ENCODE results near the gene ZNF778.

Gene ZNF778

DNA sequence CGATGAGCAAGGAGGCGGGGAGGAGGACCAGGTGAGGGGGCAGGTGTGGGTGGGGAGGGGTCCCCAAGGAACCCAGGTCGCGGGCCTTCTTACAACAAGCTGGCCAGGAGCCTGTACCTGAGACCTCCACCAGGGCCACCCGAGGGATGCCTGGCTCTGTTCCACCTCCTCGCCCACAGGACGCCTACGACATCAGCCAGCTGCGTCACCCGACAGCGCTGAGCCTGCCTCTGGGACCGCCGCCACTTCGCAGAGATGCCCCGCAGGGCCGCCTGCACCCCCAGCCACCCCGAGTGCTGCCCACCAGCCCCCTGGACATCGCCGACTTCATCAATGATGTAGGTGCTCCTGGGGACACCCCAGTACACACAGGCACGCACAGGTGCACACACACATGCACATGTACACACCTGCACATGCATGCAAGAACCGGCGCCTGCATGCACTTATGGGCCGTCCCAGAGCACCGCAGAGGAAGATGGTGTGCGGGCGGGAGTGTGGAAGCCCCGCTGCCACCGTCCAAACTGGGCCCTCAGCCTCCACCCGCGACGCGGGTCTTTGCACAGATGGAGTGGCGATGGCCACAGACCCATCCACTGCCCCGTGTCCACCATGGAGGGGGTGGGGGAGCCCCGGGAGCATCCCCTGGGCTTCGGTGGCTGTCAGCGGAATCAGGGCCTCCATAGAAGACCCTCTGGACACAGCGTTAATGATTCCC, 23.8 kb upstream of the ZNF778 start:
- DNase-seq (ENCODE audit: low read depth in 2 of 2): no peak

GRCh38 chr16:89194340-89195311, 22.9 kb upstream of the ZNF778 start:
- DNase-seq (ENCODE audit: low read depth in 2 of 2): no peak

DNA sequence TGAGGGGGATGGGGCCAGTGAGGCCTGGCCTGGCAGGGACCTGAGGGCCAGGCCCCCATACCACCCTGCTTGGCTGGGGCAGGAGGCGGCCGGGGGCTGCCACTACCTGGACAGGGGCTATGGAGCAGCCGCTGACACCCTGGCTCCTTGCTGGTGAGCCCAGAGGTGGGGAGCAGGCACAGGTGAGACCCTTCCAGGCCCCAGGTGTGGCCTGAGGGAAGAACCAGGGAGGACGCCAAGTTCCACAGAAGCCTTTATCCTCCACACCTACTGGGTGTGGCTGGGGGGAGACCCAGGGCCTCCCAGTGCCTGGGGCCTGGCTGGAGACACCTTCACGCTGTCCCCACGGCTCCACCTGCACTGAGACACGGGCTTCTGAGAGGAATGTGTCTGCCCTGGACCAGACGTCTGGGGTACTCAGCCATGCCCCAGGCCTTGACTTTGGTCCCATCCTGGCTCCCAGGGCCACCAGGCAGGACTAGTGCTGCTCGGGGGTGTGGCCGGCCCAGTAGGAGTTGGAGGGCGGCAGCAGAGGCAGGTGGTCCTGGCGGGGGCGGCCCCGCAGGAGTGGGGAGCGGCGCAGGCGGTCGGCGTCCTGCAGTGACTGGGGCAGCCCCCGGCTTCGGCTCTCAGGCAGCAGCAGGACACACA, 21.9 kb upstream of the ZNF778 start:
- no peak for DNase-seq (ENCODE audit: low read depth in 2 of 2)

DNA sequence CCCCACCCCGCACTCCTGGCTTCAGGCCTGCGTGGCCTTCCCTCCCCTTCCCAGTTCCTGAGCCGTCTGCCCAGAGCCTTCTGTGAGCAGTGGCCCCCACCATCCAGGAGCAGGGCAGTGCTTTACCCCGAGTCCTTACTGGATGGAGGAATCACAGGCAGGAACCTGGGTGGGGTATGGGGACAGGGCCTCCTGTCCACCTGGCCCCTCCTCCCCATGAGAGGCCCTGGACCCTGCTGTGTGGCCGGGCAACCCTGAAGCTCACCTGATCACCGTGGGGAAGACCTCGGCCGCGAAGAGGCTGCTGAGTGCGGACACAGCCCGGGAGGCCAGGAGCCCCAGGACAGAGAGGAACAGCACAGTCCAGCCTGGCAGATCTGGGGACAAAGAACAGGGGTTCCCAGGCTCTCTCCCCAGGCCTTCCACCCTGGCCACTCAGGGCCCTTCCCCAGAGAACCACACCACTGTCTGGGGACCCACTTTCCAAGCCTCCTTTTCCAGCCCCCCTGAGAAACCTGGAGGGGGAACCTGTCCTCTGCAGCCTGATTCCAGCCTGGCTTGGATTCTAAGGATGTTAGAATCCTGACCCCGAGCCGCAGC, 20.4 kb upstream of the ZNF778 start:
- DNase-seq (ENCODE audit: low read depth in 2 of 2): no peak

DNA sequence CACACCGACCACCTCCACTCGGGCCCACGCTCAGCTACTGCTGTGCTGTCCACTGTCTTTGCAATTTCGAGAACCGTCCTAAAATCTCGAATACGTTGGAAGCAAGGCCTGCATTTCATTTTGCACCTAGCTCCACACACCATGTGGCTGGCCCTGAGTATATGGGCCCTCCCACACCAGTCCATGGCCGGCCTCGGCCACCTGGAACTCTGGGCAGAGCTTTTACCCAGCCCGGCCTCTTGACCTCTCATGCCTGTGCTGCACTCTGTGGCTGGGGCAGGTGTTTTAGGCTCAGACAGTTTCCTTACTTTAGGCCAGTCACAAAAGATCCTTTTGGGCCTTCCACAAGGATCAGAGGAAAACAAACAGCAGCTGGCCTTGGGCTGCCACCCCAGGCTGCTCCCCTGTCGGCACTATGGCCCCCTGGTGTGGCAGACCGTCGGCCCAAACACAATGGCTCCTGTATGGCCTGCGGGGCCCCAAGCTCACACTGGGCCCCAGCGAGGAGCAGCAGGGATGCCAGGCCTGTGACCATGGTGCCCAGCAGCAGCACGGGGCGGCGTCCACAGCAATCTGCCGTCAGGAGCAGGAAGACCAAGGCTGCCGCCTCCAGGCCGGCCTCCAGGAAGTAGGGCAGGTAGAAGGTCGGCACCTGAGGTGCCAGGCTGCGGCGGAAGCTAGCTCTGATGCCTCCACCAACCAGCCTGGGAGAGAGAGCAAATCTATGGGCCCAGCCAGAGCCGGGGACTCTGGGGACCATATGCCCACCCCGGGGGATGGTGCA, 19.7 kb upstream of the ZNF778 start:
- DNase-seq (ENCODE audit: low read depth in 2 of 2): no peak

- no peak for DNase-seq (ENCODE audit: low read depth in 2 of 2)
Measured at GRCh38 chr16:89198417-89199240, 18.9 kb upstream of the ZNF778 start.

- no peak for DNase-seq (ENCODE audit: low read depth in 2 of 2)
Measured at GRCh38 chr16:89199241-89200123, 18.0 kb upstream of the ZNF778 start.

- DNase-seq (ENCODE audit: low read depth in 2 of 2): no peak
Measured at GRCh38 chr16:89200124-89200849, 17.2 kb upstream of the ZNF778 start, which contains the start of gene SLC22A31. SLC22A31 (minus strand) TSS chr16:89200537; CDS start chr16:89200501, 36 bp downstream.

- DNase-seq (ENCODE audit: low read depth in 2 of 2): no peak
Measured at GRCh38 chr16:89200850-89201411, 16.6 kb upstream of the ZNF778 start.

DNA sequence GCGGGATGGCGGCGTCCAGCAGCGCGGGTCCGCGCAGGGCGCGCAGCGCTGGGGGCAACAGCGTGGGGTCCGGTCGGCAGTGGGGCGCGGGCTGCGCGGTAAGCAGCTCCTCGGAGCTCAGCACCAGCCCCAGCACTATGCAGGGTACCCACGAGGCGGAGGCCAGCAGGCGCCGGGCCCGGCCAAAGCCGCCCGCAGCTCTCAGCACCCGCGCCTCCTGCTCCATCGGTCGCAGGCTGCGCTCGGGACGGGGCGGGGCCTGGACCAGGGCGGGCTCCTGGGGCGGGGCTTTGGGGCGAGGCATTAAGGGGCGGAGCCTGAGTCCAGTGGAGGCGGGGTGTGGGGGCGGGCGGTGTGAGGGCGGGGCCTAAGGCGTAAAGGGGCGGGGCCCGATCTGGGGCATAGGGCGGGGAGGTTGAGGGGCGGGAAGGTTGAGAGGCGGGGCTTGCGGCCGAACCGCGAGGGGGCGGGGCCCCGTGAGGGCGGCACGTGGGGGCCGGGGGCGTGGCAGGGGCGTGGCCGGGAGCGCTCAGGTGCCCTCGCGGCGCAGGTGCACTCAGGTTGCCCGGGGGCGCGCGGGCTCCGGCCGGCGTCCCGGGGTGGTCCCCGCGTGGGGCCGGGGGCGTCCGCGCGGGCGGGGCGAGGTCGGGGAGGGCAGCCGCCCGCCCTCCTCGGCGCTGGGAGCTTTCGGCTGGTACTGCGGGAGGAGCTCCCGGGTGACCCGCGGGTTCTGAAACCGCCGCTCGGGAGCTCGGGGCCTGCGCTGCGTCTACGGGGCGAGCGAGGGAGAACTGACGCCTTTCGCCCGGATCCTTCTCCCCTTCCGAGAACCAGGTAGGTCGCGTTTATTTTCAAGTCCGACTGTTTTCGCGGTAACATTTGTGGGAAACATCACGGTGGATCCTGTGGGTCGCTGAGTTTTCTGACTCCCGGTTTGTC, 15.8 kb upstream of the ZNF778 start:
- DNase-seq (ENCODE audit: low read depth in 2 of 2): peak; percentile 49

- no peak for DNase-seq (ENCODE audit: low read depth in 2 of 2)
Measured at GRCh38 chr16:89202422-89203215, 14.9 kb upstream of the ZNF778 start.

DNA sequence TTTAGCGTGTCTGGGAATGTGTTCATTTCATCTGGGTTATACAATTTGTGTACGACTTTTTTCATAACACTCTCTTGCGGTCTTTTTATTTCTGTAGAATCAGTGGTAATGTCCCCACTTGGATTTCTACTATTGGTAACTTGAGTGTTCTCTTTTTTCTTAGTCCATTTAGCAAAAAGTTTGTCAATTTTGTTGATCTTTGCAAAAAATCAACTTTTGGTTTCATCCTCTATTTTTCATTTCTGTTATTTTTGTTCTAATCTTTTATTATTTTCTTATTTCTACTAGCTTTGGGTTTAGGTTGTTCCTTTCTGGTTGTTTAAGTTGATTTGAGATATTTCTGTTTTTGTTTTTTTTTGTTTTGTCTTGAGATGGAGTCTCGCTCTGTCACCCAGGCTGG, 9.5 kb upstream of the ZNF778 start:
- no peak for DNase-seq (ENCODE audit: low read depth in 2 of 2)

GRCh38 chr16:89209522-89210044, 7.9 kb upstream of the ZNF778 start:
- no peak for DNase-seq (ENCODE audit: low read depth in 2 of 2)

DNA sequence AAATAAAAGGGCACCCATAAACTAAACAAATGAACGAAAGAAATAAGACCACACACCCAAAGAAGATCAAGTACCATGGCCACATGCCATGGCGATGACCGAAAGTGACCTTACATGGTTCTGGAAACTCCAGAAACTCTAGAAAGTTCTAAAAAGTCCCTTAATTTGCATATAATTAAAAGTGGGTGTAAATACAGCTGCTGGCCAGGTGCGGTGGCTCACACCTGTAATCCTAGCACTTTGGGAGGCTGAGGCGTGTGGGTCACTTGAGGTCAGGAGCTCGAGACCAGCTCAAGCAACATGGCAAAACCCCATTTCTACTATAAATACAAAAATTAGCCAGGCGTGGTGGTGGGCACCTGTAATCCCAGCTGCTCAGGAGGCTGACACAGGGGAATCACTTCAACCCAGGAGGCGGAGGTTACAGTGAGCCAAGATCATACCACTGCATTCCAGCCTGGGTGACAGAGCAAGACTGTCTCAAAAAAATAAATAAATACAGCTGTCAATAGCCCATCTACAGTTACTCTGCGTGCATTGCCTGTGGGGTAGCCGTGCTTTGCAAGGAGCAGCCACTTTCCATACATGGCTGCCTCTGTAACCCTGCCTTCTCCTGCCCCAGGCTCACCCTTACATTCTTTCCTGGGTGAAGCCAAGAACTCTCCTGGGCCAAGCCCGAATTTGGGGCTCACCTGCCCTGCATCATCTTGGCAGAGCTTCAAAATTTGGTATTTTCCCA, 7.2 kb upstream of the ZNF778 start:
- DNase-seq (ENCODE audit: low read depth in 2 of 2): no peak

DNA sequence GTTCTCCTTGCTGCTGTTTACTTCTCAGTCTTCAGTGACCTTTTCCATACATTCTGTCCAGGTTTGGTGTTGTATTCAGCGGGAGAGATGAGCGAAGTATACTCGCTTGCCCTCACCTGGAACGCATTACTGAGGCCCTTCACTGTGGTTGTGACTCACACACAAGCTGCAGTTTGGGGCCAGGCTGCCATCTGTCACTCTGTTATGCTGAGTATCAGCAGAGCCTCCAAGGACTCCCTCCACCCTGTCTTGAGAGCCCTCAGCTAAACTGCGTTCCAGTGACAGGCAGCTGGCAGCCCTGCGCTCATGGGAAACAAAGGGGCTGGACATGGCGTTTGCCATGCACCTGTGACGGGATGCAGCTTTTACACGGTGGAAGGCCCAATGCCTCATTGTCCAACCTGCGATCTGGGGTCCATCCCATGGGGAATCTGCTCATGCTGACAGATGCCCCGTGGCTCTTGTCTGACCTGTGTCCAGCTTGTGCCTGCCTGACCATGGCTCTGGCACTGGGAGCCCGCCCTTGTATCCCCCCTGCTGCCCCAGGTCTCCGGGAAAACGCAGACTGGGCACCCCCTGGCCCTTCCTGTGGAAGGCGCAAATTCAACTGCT, 6.5 kb upstream of the ZNF778 start:
- no peak for DNase-seq (ENCODE audit: low read depth in 2 of 2)

All from stimulated activated CD8-positive, alpha-beta memory T cell treated with anti-CD3 and anti-CD28 coated beads, Interleukin-7, amount 100 ng/mL, for 1 hour (primary cell).